Mesothelial cell of epicardium (in vitro differentiated cells): ENCODE data around the gene FBN1. TPM values are rescaled to one million over a fixed set of nuclear protein-coding genes. Genes with fewer than 3 reads are reported as not detected.

Experiments used
- DNase-seq, 2 experiments: peaks; one replicate each; pipeline ENCODE4 v3.0.0; 2021; ENCODE audit warnings: low spot score in 2 of 2; ENCODE audit not compliant: unreplicated experiment in 2 of 2
- H3K27ac Mint-ChIP-seq: 2 replicates; pipeline ENCODE4 v1.8.0; 2021; ENCODE audit warnings: mixed read lengths
- H3K27me3 Mint-ChIP-seq: 2 replicates; pipeline ENCODE4 v1.8.0; 2021; ENCODE audit warnings: low read depth, mixed read lengths
- H3K36me3 Mint-ChIP-seq: 2 replicates; pipeline ENCODE4 v1.8.0; 2021; ENCODE audit warnings: mixed read lengths
- H3K4me1 Mint-ChIP-seq: 2 replicates; pipeline ENCODE4 v1.8.0; 2021; ENCODE audit warnings: mixed read lengths
- H3K4me3 Mint-ChIP-seq: 2 replicates; pipeline ENCODE4 v1.8.0; 2021; ENCODE audit warnings: mild to moderate bottlenecking, moderate library complexity, mixed read lengths
- H3K9me3 Mint-ChIP-seq: 2 replicates; pipeline ENCODE4 v1.8.0; 2021; ENCODE audit warnings: mixed read lengths
- total RNA-seq: library from RNA; stranded (reverse); gene quantifications from 3 replicates; pipeline ENCODE4 v1.2.1, GENCODE V29; 2021
- TF ChIP-seq, protein P1 (sequence below): fragments of 200-600 bp; sonication (generic); IDR thresholded peaks from one replicate; pipeline ENCODE4 v1.5.0; 2021; ENCODE audit warnings: antibody characterized with exemption; ENCODE audit not compliant: unreplicated experiment

FBN1 gene
- total RNA-seq, 1 donor from 2014 or later = 67.9 TPM

DNA sequence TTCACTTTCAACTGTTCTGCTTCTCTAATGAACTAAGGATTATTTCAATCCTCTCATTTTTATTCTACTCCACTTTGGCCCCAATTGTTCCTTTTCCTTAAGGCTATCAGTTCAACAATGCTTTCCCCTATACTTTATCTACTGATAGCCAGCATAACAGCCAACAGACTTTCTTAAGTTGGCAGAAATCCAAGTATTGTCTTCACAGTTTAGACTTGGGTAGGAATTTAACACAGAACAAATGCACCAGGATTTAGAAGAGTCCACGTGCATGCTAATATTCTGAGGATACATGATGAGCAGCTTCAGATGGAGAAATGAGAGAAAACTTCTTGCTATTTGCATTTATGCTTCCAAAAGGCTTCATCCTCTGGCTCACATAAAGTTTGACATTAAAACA, 54.8 kb downstream of the FBN1 start:
- Mint-ChIP-seq H3K27ac (no peak overlapping the region), H3K9me3 (peaks cover 4% of the 10 kb centered on the region), H3K36me3 (peaks cover 4% of the 10 kb centered on the region), H3K4me1 (peaks cover 12% of the 10 kb centered on the region), H3K27me3 (peaks cover 9% of the 10 kb centered on the region), H3K4me3 (no peak overlapping the region)
- TF ChIP-seq, protein P1, sequence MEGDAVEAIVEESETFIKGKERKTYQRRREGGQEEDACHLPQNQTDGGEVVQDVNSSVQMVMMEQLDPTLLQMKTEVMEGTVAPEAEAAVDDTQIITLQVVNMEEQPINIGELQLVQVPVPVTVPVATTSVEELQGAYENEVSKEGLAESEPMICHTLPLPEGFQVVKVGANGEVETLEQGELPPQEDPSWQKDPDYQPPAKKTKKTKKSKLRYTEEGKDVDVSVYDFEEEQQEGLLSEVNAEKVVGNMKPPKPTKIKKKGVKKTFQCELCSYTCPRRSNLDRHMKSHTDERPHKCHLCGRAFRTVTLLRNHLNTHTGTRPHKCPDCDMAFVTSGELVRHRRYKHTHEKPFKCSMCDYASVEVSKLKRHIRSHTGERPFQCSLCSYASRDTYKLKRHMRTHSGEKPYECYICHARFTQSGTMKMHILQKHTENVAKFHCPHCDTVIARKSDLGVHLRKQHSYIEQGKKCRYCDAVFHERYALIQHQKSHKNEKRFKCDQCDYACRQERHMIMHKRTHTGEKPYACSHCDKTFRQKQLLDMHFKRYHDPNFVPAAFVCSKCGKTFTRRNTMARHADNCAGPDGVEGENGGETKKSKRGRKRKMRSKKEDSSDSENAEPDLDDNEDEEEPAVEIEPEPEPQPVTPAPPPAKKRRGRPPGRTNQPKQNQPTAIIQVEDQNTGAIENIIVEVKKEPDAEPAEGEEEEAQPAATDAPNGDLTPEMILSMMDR = no peak
- DNase-seq = no peak

DNA sequence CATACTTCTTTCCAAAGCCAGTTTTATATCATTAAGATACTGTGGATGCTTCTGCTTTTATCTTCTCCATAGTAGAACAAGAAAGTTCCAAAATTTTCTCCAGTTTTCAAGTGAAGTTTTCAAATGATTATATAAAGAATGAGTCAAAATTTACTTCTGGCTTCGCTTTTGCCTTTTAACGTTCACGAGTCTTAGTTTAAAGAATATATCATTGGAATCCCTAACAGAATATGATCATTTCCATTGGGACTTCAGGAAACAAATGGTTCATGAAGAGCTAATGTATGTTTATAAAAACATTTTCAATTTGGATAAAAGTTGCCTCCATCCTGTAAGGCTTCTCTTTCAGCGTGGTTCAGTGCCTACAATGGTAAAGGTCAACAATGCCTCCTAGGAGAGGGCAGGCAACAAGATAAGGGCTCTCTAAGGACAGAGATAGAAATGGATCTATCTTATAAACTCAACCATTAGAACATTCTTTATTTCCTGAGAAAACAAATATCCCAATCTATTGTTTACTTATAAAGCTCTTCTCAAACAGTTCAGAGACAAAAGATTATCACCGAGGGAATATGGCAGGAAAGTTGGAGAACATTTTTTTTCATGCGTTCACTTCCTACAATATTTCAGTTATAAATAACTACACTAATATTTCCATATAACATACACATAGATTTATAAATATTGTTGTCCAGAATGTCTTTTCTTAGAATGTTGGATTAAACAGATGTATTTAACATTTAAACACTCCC, 60.5 kb downstream of the FBN1 start:
- no peaks in the 10 kb centered on the region for H3K36me3 Mint-ChIP-seq
- DNase-seq = no peak
- H3K27ac Mint-ChIP-seq = no peak overlapping the region
- no peaks in the 10 kb centered on the region for H3K4me1 Mint-ChIP-seq
- no peak overlapping the region for H3K4me3 Mint-ChIP-seq
- peaks cover 2% of the 10 kb centered on the region for H3K27me3 Mint-ChIP-seq
- TF ChIP-seq, protein P1 = no peak
- no peaks in the 10 kb centered on the region for H3K9me3 Mint-ChIP-seq

DNA sequence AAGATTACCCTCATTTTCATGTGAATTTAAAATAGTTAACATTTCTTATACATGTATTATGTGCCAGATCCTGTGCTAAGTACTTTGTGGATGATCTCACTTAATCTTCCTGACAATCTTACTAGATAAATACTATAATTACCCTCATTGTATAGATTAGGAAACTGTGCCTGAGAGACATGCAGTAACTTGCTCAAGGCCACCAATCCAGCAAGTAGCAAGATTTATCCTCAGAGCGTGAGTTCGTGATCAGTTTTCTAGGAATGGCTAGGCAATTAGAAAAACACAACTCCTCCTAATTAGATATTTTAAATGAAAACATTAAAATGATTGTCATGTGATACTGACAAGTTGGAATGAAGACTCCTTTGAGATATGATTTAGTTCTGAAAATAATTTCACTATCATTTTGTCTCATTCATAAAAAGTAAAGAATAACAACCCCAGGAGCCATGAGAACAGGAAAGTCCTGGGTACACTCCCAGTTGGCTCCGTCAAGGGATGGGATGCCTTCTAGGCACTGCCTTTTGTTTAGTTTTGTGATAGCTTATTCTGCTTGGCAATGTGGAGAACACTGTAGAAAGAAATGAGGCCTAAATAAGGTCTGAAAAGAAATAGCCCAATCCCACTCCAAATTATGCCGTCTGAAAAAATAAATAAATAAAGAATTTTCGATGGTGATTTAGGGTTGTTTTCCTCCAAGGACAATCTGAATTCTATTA, 61.3 kb downstream of the FBN1 start:
- Mint-ChIP-seq H3K27me3 (peaks cover 2% of the 10 kb centered on the region), H3K36me3 (no peaks in the 10 kb centered on the region), H3K4me3 (no peak overlapping the region), H3K9me3 (no peaks in the 10 kb centered on the region), H3K27ac (no peak overlapping the region), H3K4me1 (no peaks in the 10 kb centered on the region)
- no peak for DNase-seq
- TF ChIP-seq, protein P1 = no peak

DNA sequence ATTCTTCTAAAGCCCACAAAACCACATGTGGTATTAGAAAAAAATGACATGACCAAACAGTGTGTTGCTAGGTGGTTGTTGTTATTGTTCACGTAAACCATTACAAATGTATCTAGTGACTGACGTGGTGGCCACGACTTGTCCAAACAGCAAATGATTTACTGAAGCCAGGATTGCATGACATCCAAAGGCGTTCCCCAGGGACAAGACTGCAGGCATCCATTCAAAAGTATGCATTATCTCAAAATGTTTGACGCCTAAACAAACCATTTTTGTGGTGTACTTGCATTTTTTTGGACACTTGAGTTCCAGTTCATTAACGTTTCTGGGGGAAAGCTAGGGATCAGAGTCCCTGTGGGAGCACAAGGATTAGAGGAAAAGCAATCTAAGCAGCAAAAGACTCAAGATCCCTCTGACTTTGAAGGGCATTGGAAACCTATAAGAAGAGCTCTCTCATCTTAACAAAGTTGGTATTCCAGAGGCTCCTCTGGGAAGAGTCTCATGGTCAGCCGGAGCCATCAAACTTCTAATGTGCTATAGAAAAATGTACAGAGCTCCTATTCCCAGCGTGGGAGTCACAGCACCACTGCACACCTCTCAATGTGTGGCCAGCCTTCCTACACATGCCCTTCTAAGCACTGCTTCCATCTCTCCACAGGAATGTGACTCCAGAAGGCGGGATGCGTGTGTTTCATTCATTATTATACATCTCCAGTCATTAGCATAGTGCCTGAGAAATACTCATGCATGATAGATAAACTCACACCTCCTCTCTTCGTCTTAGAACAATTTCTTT, 62.9 kb downstream of the FBN1 start:
- no peak overlapping the region for H3K4me3 Mint-ChIP-seq
- no peak overlapping the region for H3K27ac Mint-ChIP-seq
- H3K36me3 Mint-ChIP-seq = no peaks in the 10 kb centered on the region

DNA sequence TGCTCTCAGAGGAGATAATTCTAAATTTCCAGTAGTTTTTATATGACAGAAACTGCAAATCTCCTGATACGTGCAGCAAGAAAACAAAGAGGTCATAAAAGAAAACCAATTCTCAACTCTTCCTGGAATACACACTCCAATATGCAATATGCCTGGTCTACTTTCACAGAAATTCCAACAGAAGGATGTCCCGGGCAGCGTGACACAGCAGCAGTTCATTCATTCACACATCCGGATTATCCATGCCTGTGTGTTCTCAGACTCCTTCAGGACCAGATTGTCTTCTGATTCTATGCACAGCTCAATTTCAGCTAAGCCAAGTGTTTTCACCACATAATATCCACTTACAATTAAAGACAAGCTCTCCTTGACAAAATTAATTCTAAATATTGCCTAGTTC, 64.3 kb downstream of the FBN1 start:
- no peak overlapping the region for H3K4me3 Mint-ChIP-seq
- H3K9me3 Mint-ChIP-seq = peaks cover under 1% of the 10 kb centered on the region
- no peaks in the 10 kb centered on the region for H3K4me1 Mint-ChIP-seq
- no peak for DNase-seq
- TF ChIP-seq, protein P1 = no peak
- no peaks in the 10 kb centered on the region for H3K27me3 Mint-ChIP-seq
- H3K36me3 Mint-ChIP-seq = peaks cover under 1% of the 10 kb centered on the region
- no peak overlapping the region for H3K27ac Mint-ChIP-seq

More for the DNA sequence above, 62.9 kb downstream of the FBN1 start:
- Mint-ChIP-seq H3K27me3 (no peaks in the 10 kb centered on the region), H3K4me1 (no peaks in the 10 kb centered on the region), H3K9me3 (no peaks in the 10 kb centered on the region)
- DNase-seq = no peak
- TF ChIP-seq, protein P1 = no peak
